HEK293 (cell line): ENCODE data around the gene CCDC186.

Experiments
- HOXA7 ChIP-seq: sonication (generic); formaldehyde crosslinking; IDR thresholded peaks from 2 replicates; pipeline ENCODE4 v1.8.1; 2022; ENCODE audit warnings: missing genetic modification reagents, borderline replicate concordance
- OSR2 ChIP-seq: fragments of 450-650 bp; formaldehyde crosslinking; IDR thresholded peaks from 2 replicates; pipeline ENCODE4 v1.5.1; 2016; ENCODE audit warnings: missing biosample characterization, missing genetic modification characterization
- RBAK ChIP-seq: fragments of 450-650 bp; formaldehyde crosslinking; IDR thresholded peaks from 2 replicates; pipeline ENCODE4 v1.5.1; 2016; ENCODE audit warnings: missing biosample characterization, missing genetic modification characterization
- ZFP37 ChIP-seq: fragments of 450-650 bp; formaldehyde crosslinking; IDR thresholded peaks from 2 replicates; pipeline ENCODE4 v1.5.1; 2016; ENCODE audit warnings: missing biosample characterization, missing genetic modification characterization
- ZNF19 ChIP-seq: fragments of 450-650 bp; formaldehyde crosslinking; IDR thresholded peaks from 2 replicates; pipeline ENCODE4; 2016; ENCODE audit warnings: missing biosample characterization, missing genetic modification characterization, low read depth
- ZNF24 ChIP-seq: fragments of 450-650 bp; formaldehyde crosslinking; IDR thresholded peaks from 2 replicates; pipeline ENCODE4 v1.5.1; 2016; ENCODE audit warnings: missing biosample characterization, missing genetic modification characterization
- ZNF292 ChIP-seq: fragments of 450-650 bp; formaldehyde crosslinking; IDR thresholded peaks from 2 replicates; pipeline ENCODE4 v1.5.1; 2016; ENCODE audit warnings: low read depth, missing biosample characterization, missing genetic modification characterization, borderline replicate concordance
- ZNF324 ChIP-seq: fragments of 450-650 bp; formaldehyde crosslinking; IDR thresholded peaks from 2 replicates; pipeline ENCODE4 v1.5.1; 2016; ENCODE audit warnings: missing biosample characterization, missing genetic modification characterization
- ZNF350 ChIP-seq: fragments of 450-650 bp; formaldehyde crosslinking; IDR thresholded peaks from 2 replicates; pipeline ENCODE4 v1.5.0; 2017; ENCODE audit warnings: missing biosample characterization, mild to moderate bottlenecking, missing genetic modification characterization
- ZNF558 ChIP-seq: fragments of 450-650 bp; formaldehyde crosslinking; IDR thresholded peaks from 2 replicates; pipeline ENCODE4 v1.5.1; 2016; ENCODE audit warnings: missing biosample characterization, missing genetic modification characterization
- ZNF777 ChIP-seq: fragments of 450-650 bp; formaldehyde crosslinking; IDR thresholded peaks from 2 replicates; pipeline ENCODE4 v1.5.1; 2017; ENCODE audit warnings: missing biosample characterization, missing genetic modification characterization, borderline replicate concordance
- TF ChIP-seq, protein P1 (sequence below): fragments of 450-650 bp; formaldehyde crosslinking; IDR thresholded peaks from 2 replicates; pipeline ENCODE4 v1.5.1; 2016; ENCODE audit warnings: missing biosample characterization, missing genetic modification characterization
- TF ChIP-seq, protein P2 (sequence below): fragments of 450-650 bp; formaldehyde crosslinking; IDR thresholded peaks from 2 replicates; pipeline ENCODE4 v1.5.1; 2016; ENCODE audit warnings: missing biosample characterization, missing genetic modification characterization
- TF ChIP-seq, protein P3 (sequence below): fragments of 450-650 bp; formaldehyde crosslinking; IDR thresholded peaks from 2 replicates; pipeline ENCODE4 v1.5.1; 2016; ENCODE audit warnings: missing biosample characterization, missing genetic modification characterization, low read depth

DNA sequence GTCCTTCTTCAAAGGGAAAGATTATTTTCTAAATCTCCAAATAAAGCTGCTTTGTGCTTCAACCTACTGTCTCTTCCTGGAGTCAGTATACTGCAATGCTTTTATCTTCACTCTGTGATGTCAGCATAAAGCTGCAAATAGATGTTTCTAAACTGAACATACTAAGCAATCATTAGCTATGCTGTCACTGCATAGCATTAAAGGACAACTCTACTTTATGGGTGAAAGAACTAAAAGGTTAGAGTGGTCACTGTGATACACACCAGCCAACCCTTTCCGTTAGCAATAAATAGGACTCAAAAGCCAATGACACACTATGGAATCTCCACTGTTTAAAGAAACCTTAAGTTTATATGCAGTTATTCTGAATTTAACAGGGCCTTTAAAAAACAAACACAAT lies 1.8 kb downstream of the CCDC186 start:
- TF ChIP-seq, protein P1, sequence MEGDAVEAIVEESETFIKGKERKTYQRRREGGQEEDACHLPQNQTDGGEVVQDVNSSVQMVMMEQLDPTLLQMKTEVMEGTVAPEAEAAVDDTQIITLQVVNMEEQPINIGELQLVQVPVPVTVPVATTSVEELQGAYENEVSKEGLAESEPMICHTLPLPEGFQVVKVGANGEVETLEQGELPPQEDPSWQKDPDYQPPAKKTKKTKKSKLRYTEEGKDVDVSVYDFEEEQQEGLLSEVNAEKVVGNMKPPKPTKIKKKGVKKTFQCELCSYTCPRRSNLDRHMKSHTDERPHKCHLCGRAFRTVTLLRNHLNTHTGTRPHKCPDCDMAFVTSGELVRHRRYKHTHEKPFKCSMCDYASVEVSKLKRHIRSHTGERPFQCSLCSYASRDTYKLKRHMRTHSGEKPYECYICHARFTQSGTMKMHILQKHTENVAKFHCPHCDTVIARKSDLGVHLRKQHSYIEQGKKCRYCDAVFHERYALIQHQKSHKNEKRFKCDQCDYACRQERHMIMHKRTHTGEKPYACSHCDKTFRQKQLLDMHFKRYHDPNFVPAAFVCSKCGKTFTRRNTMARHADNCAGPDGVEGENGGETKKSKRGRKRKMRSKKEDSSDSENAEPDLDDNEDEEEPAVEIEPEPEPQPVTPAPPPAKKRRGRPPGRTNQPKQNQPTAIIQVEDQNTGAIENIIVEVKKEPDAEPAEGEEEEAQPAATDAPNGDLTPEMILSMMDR (tag by site-specific recombination) = no peak
- no peak for TF ChIP-seq HOXA7 (CRISPR knock-in tag)
- no peak for TF ChIP-seq ZNF350 (tag by site-specific recombination)
- TF ChIP-seq RBAK = no peak
- TF ChIP-seq ZNF24 (tag by site-specific recombination) = no peak
- TF ChIP-seq OSR2 = no peak
- no peak for TF ChIP-seq ZNF324 (tag by site-specific recombination)
- TF ChIP-seq, protein P2, sequence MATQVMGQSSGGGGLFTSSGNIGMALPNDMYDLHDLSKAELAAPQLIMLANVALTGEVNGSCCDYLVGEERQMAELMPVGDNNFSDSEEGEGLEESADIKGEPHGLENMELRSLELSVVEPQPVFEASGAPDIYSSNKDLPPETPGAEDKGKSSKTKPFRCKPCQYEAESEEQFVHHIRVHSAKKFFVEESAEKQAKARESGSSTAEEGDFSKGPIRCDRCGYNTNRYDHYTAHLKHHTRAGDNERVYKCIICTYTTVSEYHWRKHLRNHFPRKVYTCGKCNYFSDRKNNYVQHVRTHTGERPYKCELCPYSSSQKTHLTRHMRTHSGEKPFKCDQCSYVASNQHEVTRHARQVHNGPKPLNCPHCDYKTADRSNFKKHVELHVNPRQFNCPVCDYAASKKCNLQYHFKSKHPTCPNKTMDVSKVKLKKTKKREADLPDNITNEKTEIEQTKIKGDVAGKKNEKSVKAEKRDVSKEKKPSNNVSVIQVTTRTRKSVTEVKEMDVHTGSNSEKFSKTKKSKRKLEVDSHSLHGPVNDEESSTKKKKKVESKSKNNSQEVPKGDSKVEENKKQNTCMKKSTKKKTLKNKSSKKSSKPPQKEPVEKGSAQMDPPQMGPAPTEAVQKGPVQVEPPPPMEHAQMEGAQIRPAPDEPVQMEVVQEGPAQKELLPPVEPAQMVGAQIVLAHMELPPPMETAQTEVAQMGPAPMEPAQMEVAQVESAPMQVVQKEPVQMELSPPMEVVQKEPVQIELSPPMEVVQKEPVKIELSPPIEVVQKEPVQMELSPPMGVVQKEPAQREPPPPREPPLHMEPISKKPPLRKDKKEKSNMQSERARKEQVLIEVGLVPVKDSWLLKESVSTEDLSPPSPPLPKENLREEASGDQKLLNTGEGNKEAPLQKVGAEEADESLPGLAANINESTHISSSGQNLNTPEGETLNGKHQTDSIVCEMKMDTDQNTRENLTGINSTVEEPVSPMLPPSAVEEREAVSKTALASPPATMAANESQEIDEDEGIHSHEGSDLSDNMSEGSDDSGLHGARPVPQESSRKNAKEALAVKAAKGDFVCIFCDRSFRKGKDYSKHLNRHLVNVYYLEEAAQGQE (tag by site-specific recombination) = no peak
- no peak for TF ChIP-seq ZNF777 (tag by site-specific recombination)
- no peak for TF ChIP-seq ZFP37 (tag by site-specific recombination)
- TF ChIP-seq ZNF292 = no peak
- no peak for TF ChIP-seq ZNF19
- TF ChIP-seq ZNF558 (tag by site-specific recombination) = no peak
- TF ChIP-seq, protein P3, sequence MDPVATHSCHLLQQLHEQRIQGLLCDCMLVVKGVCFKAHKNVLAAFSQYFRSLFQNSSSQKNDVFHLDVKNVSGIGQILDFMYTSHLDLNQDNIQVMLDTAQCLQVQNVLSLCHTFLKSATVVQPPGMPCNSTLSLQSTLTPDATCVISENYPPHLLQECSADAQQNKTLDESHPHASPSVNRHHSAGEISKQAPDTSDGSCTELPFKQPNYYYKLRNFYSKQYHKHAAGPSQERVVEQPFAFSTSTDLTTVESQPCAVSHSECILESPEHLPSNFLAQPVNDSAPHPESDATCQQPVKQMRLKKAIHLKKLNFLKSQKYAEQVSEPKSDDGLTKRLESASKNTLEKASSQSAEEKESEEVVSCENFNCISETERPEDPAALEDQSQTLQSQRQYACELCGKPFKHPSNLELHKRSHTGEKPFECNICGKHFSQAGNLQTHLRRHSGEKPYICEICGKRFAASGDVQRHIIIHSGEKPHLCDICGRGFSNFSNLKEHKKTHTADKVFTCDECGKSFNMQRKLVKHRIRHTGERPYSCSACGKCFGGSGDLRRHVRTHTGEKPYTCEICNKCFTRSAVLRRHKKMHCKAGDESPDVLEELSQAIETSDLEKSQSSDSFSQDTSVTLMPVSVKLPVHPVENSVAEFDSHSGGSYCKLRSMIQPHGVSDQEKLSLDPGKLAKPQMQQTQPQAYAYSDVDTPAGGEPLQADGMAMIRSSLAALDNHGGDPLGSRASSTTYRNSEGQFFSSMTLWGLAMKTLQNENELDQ (tag by site-specific recombination) = no peak
